NCI-H774 (cell line): Measurements from ENCODE around the gene FAM78A.
"Not testable (repeated sequence)": the region's sequence is repeated elsewhere in the genome, so short reads cannot be mapped to it uniquely, and the experiment has no call there.

Experiments
- DNase-seq: peaks from one replicate; lab custom pipeline; 2025; lab: John Stamatoyannopoulos, UW

The FAM78A gene

DNA sequence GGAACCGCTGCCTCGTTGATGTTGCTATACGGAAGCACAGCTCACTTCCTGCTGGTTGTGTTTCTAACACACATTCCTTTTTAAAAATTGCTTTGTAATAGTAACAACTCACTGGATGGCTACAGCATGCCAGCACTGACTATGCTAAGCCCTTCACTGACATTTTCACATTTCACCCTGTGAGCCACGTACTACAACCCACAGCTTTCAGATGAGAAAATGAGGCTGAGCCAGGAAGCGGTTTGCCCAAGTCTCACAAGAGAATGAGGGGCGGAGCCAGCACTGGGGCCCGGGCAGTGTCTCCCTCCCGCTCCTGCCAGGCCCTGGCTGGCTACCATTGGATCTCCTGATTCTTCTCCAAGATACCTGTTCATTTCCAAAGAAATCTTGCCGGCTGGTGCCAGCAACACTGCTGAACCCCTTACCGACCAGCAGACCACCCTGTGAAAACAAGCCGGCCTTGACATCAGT lies 38.3 kb downstream of the FAM78A start:
- peak; percentile 55 for DNase-seq

- DNase-seq = no peak
Observed at GRCh38 chr9:131237291-131237690, 39.0 kb downstream of the FAM78A start.

GRCh38 chr9:131236761-131237160 lies 39.5 kb downstream of the FAM78A start:
- no peak for DNase-seq

- no peak for DNase-seq
Observed at GRCh38 chr9:131236161-131236560, 40.1 kb downstream of the FAM78A start.

GRCh38 chr9:131235480-131235851 lies 40.8 kb downstream of the FAM78A start:
- no peak for DNase-seq

GRCh38 chr9:131234799-131235479 lies 41.4 kb downstream of the FAM78A start:
- no peak for DNase-seq

DNA sequence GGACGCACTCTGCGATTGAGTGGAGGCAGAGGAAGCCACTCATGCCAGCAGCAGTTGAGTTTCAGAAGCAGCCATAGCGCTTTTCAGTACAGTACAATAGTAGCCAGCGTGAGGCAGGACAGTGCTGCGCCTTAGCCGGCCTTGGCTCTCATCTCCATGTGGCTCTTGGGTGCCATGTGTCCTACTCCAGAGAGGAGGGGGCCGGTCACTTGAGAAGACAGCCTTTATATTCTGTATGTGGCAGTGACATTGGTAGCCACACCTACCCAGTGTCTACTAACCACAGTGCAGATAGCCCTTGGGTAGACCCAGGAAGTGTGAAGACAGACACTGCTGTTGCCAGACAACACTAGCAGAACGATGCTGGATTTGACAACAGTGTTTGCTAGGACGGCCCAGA lies 42.3 kb downstream of the FAM78A start:
- DNase-seq = no peak

DNA sequence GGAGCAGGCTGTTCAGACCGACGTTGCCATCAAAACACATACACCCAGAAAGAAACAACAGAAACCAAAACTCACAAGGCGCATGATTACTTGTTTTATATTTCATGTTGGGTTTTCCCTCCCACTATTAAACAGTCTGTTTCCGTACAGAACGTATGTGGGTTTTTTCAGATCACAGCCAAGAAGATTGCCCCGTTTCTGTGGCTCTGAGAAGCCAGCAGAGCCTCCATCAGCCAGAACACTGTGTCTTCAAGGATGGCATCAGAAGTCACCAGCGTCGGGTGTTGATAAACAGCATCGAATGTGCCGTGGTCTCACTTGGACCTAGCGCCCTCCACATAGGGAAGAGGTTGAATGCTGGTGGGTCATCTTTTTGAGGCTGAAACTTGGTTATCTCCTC lies 42.8 kb downstream of the FAM78A start:
- DNase-seq = no peak

DNA sequence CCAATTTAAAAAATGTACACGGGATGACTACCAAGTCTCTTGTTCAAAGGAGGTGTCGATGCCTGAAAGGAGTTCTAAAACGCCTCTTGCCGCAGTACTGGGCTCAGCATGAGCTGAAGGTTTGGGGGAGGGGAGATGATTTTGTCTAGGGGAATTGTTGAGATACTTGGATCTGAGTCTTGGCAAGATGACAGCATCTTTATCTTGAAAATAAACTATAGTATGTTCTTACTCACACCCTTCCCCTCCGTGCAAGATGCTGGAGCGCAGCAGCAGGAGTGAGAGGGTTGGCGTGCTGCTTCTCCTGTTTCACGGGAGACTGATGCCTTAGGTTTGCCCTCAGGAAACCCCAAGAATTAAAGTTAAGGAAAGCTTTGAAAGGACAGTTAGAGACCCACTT lies 47.3 kb downstream of the FAM78A start:
- no peak for DNase-seq

- DNase-seq = no peak
Observed at GRCh38 chr9:131227959-131228460, 48.3 kb downstream of the FAM78A start.

DNA sequence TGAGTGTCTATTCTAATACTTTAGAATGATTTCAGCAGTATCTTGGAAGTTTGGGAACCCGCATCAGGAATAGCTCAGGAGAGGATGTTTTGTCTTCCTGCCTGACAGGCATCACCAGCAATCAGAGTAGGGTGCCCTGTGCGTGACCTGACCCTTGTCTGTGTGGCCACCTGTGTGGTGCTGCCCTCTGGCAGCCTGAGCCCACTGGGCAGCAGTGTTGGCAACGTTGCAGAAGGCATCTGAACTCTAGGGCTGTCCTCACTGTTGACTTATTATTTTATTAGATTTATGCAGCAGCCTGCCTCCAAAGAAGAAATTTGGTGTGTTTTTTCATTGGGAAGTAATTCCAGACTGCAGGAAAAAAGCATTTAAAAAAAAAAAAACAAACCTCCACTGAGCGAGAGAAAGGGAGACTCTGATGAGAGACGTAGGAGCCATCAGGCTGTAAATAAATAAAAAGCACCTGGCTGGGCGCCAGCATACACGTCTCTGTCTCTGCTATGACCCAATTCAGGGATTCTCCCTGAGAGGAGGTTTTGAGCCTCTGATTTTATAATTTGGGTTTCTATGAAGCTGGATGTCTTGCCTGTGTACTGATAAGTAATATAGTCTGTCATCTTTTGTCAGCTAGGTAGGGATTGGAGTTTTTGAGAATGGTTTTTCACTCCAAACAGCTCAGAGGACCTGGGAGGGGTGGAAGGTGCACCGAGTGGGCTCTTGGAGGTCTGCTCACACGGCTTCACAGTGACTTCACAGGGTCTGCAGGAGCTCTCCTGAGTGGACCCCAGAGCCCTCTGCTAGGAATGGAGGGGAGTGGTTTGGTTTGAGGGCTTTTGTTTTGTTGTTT lies 49.0 kb downstream of the FAM78A start:
- peak; percentile 23 for DNase-seq

DNA sequence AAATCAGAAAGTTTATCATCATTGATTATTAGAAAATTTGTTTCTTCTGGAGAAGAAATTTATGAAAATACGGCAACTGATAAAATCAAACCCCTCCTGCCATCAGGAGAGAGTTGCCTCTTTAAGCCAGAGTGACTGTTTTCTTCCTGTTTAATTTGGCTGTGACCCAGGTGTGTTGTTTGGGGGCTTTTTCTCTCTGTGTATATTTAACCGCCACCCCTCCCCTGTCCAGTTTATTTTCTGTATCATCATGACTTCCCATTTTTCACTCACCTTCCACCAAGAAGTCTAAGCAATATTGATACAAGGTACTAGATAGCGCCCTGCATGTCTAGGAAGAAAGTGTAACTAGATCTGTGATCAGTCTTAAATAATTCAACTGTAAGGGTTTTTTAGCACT lies 50.1 kb downstream of the FAM78A start:
- no peak for DNase-seq

DNA sequence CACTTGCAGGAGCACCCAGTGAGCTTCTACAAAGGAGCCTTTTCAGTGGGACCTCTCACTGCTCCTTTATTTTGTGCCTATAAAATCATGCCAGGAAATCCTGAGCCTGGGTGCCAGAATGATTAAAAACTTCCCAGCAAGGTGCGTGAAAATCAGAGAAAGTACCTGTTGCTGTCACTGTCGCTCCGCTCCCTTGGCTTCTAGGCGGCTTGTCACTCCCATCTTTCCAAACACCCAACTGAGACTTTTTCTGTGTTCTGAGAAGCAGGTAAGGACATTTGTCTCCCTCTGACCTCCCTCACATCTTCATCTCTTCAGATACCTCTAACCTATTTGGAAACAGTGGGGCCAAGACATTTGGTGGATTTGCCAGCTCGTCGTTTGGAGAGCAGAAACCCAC lies 53.9 kb downstream of the FAM78A start:
- DNase-seq = no peak

DNA sequence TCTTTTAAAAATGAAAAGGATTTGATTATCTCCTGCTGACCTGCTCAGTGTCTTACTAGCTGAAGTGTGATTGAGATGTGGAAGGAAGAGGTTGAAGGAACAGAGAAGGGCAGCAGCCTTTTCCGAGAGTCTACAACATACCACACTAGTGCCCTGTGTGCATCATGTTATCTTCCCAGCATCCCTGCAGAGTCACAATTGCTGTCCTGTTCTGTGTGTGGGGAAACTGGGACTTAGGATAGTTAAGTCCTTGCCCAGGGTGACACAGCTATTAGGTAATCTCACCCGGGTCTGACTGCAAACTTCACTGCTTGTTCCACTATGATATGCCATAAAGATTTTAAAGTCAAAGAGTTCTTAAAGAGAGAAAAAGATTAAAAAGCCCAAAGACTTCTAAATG lies 55.8 kb downstream of the FAM78A start:
- no peak for DNase-seq

DNA sequence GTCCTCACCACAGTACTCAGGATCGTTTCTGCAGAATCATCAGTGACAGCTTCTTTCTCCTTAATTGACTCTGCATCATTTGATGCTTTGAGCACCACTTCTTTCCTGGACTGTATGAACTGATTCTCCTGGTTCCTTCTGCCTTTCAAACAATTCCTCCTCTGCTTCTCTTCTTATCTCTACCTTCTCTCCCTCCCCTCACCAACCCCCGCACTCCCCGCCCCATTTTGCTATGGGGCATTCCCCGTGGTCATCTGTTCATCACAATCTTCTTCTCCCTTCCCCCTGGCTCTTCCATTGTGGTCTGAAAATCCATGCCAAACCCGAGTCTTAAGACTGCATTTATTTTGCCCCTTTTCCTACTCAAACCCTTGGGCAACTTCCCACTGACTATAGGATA lies 57.9 kb downstream of the FAM78A start:
- no peak for DNase-seq

GRCh38 chr9:131217331-131218031 lies 58.8 kb downstream of the FAM78A start:
- DNase-seq = no peak

DNA sequence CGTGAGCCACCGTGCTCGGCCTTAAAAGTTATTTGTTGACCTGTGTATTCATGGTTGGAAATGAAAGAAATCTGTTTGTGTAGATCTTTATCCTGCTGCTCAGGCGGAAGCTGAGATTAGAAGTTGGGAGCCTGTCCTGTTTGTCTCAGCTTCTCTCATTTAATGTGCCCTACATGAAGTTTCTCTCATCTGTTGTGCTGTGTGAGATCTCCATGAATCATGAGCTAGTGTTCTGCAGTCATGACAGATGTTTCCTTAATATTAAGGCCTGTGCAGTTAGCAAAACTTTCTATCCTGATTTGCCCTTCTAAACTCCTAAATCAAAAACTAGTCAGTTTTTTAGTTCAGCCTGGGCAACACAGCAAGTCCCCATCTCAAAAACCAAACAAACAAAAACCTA lies 59.5 kb downstream of the FAM78A start:
- DNase-seq = no peak

GRCh38 chr9:131214876-131215275 lies 61.4 kb downstream of the FAM78A start:
- no peak for DNase-seq

DNA sequence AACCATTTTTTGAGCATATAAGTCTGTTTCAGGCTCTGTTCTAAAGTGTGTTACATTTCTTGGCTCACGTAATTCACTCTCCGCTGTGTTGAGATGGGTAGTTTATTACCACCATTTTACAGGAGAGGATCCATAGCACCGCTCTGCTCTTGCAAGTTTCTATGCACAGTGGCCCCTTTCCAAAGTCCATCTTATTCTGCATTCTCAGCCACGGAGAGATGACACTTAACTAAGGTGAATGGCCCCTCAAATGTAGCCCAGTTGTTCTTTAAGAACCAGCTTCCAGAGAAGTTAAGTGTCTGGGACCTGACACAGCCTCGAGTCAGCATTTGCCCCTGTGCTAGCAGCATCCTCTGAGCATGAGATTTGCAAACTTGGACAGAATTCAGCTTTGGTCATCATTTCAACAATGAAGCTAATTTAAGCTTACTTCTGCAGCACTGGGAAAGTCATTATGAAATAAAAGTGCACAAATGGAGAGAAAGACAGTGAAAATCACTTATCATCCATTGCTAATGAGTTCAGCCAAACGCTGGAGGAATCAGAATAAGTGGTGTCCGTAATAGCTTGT lies 61.9 kb downstream of the FAM78A start:
- DNase-seq = no peak

DNA sequence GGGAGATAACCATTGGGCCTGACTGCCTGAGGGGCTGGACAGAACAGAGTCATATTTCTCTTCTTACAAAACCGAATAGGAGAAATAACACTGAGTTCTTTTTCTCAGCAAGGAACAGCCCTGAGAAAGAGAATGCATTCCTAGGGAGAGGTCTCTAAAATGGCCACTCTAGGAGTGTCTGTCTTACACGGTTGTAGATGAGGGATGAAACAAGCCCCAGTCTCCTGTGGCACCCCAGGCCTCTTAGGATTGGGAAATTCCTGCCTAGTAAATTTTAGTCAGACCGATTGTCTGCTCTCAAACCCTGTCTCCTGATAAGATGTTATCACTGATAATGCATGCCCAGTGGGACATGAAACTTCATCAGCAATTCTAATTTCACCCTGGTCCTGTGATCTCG lies 64.4 kb downstream of the FAM78A start:
- not testable (repeated sequence) for DNase-seq
